Nephron (organoid): ENCODE results near the gene MYO18B.

Experiments
- H3K27ac Mint-ChIP-seq, 3 experiments: 2 replicates each; pipeline ENCODE4 v1.8.0; 2020; ENCODE audit warnings: mixed read lengths in 3 of 3, mild to moderate bottlenecking in 2 of 3, moderate library complexity in 1 of 3
- H3K27me3 Mint-ChIP-seq: 2 replicates; pipeline ENCODE4 v1.8.0; 2021; ENCODE audit warnings: low read depth, mild to moderate bottlenecking, moderate library complexity, mixed read lengths
- H3K36me3 Mint-ChIP-seq: 2 replicates; pipeline ENCODE4 v1.8.0; 2020; ENCODE audit warnings: low read depth, mixed read lengths
- H3K4me1 Mint-ChIP-seq: 2 replicates; pipeline ENCODE4 v1.8.0; 2020; ENCODE audit warnings: mixed read lengths
- H3K4me3 Mint-ChIP-seq, 3 experiments: 2 replicates each; pipeline ENCODE4 v1.8.0; 2020; ENCODE audit warnings: mild to moderate bottlenecking in 3 of 3, mixed read lengths in 3 of 3, moderate library complexity in 2 of 3
- H3K9me3 Mint-ChIP-seq: 2 replicates; pipeline ENCODE4 v1.8.0; 2020; ENCODE audit warnings: mixed read lengths
- TF ChIP-seq, protein P1 (sequence below), 3 experiments: fragments of 200-600 bp; sonication (generic); IDR thresholded peaks; one replicate each; pipeline ENCODE4 v1.5.0; 2021; ENCODE audit warnings: antibody characterized with exemption in 3 of 3; ENCODE audit not compliant: unreplicated experiment in 3 of 3

MYO18B gene

DNA sequence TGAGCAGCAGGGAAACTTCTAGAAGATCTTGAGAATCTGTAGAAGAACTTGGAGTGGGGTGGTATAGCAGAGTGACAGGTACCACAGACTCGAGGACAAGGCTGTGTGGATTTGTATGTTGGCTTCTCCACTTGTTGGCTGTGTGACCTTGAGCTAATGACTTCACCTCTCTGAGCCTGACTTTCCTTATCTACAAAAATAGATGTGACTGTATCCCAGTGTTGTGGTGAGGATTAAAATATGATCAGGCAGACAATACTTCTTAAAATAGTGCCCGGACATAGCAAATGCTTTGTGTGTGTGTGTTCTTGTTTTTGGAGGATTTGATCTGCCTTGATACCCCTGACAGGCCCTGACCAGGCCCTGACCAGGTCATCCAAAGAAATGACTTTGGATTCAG, 40.8 kb downstream of the MYO18B start:
- Mint-ChIP-seq H3K9me3 (no peaks in the 10 kb centered on the region), H3K4me3 (no peak overlapping the region), H3K36me3 (no peaks in the 10 kb centered on the region), H3K27me3 (no peaks in the 10 kb centered on the region), H3K27ac (no peak overlapping the region), H3K4me1 (no peaks in the 10 kb centered on the region)
- TF ChIP-seq, protein P1, sequence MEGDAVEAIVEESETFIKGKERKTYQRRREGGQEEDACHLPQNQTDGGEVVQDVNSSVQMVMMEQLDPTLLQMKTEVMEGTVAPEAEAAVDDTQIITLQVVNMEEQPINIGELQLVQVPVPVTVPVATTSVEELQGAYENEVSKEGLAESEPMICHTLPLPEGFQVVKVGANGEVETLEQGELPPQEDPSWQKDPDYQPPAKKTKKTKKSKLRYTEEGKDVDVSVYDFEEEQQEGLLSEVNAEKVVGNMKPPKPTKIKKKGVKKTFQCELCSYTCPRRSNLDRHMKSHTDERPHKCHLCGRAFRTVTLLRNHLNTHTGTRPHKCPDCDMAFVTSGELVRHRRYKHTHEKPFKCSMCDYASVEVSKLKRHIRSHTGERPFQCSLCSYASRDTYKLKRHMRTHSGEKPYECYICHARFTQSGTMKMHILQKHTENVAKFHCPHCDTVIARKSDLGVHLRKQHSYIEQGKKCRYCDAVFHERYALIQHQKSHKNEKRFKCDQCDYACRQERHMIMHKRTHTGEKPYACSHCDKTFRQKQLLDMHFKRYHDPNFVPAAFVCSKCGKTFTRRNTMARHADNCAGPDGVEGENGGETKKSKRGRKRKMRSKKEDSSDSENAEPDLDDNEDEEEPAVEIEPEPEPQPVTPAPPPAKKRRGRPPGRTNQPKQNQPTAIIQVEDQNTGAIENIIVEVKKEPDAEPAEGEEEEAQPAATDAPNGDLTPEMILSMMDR (IDR thresholded peaks at IDR 0.05; ENCODE audit: unreplicated experiment in 3 of 3): no peak

DNA sequence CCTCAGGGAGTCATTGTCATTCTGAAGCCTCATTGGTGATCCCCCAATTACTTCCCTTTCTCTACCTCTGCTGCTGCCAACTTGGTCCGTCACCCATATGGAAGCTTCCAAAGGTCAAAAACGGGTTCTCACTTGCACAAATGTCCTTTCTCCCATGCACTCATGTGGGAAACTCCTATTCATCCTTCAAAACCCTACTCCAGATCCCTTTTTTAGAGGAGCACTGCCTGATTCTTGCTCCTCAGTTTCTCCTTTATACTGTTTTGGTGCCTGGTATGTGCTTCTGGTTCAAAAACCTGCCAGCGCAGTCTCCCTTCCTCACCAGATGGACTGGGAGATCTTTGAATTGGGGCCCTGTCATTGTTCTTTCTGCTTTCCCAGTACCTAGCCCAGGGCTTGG, 41.9 kb downstream of the MYO18B start:
- no peaks in the 10 kb centered on the region for H3K27me3 Mint-ChIP-seq
- H3K27ac Mint-ChIP-seq: no peak overlapping the region
- H3K4me3 Mint-ChIP-seq: no peak overlapping the region
- no peaks in the 10 kb centered on the region for H3K4me1 Mint-ChIP-seq
- no peaks in the 10 kb centered on the region for H3K9me3 Mint-ChIP-seq
- H3K36me3 Mint-ChIP-seq: no peaks in the 10 kb centered on the region
- TF ChIP-seq, protein P1 (IDR thresholded peaks at IDR 0.05; ENCODE audit: unreplicated experiment in 3 of 3): no peak

DNA sequence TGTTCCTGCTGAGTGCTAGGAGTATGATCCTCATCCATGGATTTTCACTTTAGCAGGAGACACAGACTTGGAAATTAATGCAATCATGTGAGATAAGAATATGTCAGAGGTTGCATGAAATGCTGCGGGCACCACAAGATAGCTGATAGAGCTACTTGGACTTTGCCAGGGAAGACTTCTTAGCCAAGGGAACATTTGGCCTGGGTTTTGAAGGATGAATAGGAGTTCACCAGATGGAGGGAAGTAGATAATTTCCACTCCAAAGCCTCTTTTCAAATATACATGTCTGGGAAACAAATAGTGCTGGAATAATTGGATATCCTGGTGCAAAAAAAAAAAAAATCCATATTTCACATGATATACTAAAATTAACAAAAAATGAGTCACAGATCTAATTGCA, 44.2 kb downstream of the MYO18B start:
- H3K27ac Mint-ChIP-seq: no peak overlapping the region
- H3K27me3 Mint-ChIP-seq: peaks cover 3% of the 10 kb centered on the region
- no peaks in the 10 kb centered on the region for H3K4me1 Mint-ChIP-seq
- no peak overlapping the region for H3K4me3 Mint-ChIP-seq
- H3K36me3 Mint-ChIP-seq: no peaks in the 10 kb centered on the region
- no peaks in the 10 kb centered on the region for H3K9me3 Mint-ChIP-seq
- TF ChIP-seq, protein P1 (IDR thresholded peaks at IDR 0.05; ENCODE audit: unreplicated experiment in 3 of 3): no peak

DNA sequence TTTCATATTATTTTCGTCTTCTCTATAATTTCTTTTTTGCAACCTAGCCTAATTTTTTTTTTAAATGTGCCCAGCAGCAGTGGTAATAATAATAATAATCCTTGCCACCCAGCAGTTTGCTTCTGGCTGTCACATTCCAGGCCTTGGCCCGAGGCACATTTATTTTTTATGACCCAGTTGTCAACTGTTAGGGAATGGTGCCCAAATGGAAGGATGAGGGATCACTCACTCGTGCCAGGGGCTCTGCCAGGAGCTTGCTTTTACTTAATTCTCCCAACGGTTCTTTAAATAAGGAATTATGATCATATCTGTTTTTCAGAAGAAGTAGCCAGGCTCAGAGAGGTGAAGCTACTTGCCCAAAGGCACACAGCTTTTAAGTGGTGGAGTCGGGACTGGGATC, 49.6 kb downstream of the MYO18B start:
- H3K27me3 Mint-ChIP-seq: peaks cover 15% of the 10 kb centered on the region
- no peaks in the 10 kb centered on the region for H3K4me1 Mint-ChIP-seq
- TF ChIP-seq, protein P1 (IDR thresholded peaks at IDR 0.05; ENCODE audit: unreplicated experiment in 3 of 3): no peak
- H3K36me3 Mint-ChIP-seq: no peaks in the 10 kb centered on the region
- H3K9me3 Mint-ChIP-seq: no peaks in the 10 kb centered on the region
- no peak overlapping the region for H3K27ac Mint-ChIP-seq
- H3K4me3 Mint-ChIP-seq: no peak overlapping the region

DNA sequence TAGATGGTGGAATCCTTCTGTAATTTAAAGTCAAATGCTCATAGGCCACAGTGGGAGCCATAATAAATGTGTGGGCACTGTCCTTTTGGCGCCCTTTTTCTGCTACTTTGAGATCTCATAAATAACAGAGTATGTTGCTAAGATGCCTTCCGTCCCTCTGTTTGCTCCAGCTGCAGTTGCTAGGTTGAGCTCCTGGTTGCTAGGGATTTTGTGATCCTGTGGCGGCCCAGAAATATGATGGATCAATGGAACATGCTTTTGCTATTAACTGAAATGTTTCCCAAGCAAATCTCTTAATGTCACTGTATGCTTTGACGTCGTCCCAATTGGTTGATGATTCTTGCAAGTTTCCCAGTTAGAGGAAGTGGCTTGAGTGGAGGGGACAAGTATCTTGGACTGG, 53.5 kb downstream of the MYO18B start:
- Mint-ChIP-seq H3K4me3 (no peak overlapping the region), H3K27me3 (peaks cover 16% of the 10 kb centered on the region), H3K9me3 (no peaks in the 10 kb centered on the region), H3K27ac (no peak overlapping the region), H3K36me3 (no peaks in the 10 kb centered on the region), H3K4me1 (peaks cover 5% of the 10 kb centered on the region)
- TF ChIP-seq, protein P1 (IDR thresholded peaks at IDR 0.05; ENCODE audit: unreplicated experiment in 3 of 3): no peak

DNA sequence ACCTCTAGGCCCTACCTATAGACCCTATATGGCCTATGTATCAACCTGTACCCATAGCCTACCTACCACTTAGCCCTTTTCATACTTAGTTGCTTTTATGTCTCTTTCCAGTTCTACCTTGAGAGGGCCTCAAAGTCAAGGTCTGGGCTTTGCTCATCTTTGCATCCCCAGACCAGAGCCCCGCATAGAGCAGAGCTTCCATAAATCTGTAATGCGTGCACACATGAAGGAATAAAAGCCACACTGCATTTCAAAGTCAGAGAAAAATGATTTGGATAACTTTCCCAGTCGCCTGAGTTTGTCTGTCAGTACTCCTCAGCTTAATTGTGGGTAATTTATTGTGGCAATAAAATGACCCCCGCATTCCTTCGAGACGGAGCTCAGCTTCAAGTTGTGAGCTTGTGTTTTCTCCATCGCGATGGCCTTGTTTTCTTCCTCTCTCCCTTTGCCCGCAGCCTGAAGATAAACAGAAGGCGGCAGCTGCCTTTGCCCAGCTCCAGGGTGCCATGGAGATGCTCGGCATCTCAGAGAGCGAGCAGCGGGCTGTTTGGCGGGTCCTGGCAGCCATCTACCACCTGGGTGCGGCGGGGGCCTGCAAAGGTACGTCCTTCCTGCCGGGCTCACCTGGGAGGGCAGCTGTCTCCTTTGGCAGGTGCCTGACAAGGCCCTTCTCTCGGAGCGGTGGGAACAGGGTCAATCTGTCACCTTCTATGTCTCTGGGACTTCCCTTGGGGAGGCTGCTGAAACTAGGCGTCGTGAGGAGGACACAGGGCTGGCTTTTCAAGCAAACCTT, 55.7 kb downstream of the MYO18B start:
- Mint-ChIP-seq H3K27me3 (peaks cover 28% of the 10 kb centered on the region), H3K27ac (no peak overlapping the region), H3K4me3 (no peak overlapping the region), H3K4me1 (peaks cover 5% of the 10 kb centered on the region), H3K36me3 (no peaks in the 10 kb centered on the region), H3K9me3 (no peaks in the 10 kb centered on the region)
- TF ChIP-seq, protein P1 (IDR thresholded peaks at IDR 0.05; ENCODE audit: unreplicated experiment in 3 of 3): no peak
